Islet of Langerhans (tissue), 1 donor: Measurements from ENCODE around the gene HDAC4.

Experiments used
- FAIRE-seq: peaks from one replicate; lab custom pipeline; 2011; peaks lifted over from hg19 to GRCh38; lab: Jason Lieb, UNC

The HDAC4 gene

GRCh38 chr2:239307921-239308613 is 92.8 kb downstream of the HDAC4 start:
- no peak for FAIRE-seq

DNA sequence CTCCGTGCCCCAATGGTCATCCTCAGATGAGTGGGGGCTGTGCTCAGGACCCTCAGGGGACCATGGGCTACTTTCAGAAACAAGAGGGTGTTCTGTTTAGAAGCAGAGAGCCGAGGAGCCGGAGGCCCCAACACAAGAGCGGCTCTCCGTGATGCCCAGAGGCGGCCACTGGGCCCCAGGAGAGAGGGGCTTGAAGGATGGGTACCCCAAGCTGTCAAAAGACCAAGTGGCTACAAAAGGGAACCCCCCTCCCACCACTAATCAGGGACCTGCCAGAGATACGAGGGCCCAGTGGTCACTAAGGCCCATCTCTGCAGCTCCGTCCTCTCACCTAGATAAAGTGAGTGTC is 93.6 kb downstream of the HDAC4 start:
- FAIRE-seq = no peak

DNA sequence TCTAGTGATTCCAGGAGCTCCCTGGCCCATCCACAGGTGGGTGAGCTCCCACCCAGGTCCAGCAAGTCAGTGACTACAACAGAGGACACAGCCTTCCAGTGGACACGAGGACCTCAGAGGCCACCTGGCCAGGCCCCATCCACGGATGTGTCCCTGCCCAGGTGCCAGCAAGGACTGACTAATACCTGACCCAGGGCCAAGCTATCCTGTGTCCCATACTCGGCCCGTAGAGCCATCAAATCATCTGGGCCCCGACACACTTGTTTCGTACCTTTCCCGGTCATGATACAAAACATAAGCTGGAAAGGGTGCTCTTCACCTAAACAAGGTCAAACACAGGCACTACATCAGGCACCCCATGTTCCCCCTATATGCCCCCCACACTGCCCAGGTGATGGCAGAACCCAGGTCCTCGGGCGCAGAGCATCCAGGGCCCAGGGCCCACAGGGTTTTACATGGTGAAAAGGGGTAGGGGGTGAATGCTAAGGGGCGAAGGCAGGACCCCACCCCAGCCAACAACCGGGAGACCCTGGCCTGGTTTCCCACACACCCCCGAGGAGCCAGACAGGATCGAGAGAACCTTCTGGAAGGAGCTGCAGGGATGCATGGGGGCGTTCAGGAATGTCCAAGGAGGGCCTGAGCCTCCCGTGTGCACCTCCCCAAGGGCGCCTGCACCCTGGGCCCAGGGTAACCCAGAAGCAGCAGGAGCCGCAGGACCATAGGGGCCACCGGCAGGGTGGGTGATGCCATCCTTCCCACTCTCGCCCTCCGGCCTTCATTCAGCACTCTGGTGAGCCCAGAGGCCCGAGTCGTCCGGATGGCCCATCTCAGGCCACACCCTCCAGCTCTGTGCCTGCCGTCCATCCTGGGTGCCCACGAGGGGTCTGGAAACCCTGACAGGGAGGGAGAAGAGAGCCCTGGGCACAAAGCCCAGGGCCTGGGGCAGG is 94.3 kb downstream of the HDAC4 start:
- no peak for FAIRE-seq

GRCh38 chr2:239305771-239306170 is 95.0 kb downstream of the HDAC4 start:
- FAIRE-seq = no peak

- no peak for FAIRE-seq
Measured at GRCh38 chr2:239305222-239305575, 95.6 kb downstream of the HDAC4 start.

DNA sequence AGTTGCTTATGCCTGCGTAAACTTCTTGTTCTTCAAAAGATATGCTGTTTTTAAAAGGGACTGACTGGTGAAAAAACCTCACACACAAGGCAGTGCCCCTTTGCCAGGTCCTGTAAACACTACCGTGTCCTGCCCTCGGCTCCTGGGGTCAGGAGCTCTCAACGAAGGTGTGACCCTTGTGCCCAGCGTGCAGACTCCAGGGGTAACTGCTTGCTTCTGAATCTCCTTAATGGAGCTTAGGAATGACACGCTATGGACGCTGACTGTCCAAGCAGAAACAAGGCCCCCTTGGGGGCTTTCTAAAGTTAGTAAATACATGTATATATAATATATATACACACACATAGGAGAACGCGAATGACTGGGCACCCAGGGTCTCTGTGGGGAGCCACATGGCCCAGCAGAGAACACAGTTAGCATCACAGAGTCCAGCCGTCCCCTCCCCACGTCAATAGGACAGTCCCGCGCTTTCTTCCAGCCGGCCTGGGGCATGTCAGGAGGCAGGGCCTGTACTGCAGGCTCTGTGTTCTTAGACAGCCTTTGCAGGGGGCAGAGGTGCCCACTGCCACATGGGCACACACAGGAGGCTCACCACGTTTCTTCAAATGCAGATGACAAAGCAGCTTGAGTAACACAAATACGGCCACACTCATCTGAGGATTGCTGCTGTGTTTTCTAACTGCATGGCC is 96.1 kb downstream of the HDAC4 start:
- FAIRE-seq = no peak

- no peak for FAIRE-seq
Measured at GRCh38 chr2:239303711-239304532, 96.9 kb downstream of the HDAC4 start.

- FAIRE-seq = no peak
Measured at GRCh38 chr2:239302808-239303557, 97.8 kb downstream of the HDAC4 start.

DNA sequence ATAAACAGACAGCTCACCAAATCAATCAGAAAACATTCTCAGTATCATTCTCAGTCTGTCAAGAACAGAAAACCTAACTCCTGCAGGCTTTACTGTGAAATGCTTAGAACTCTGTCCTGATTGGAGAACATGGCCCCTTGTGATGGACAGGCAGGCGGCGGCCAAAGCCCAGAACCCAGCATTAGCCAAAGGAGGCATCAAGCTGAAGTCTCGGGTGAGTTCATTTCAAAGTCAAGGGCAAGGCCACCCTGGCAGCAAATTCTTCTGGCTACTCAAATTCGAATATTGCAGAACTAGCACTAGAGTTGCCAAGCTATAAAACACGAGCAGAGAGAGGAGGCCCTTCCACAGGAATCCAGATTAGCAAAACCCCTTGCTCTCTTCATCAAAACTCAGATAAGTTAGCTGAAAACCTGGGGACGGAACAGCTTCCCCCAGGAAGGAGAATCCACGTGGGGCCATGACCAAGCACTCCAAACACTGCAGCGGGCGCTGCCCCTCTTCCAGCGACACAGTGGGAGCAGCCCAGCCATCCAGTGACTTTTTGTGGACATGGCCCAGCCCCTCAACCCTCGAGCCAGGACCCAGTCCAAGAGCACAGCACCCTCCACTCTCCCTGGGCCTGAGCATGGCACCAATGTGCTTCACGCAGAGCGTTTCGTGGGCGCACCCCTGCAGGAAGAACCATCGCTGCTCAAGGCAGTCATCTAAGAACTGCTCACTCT is 98.6 kb downstream of the HDAC4 start:
- no peak for FAIRE-seq

DNA sequence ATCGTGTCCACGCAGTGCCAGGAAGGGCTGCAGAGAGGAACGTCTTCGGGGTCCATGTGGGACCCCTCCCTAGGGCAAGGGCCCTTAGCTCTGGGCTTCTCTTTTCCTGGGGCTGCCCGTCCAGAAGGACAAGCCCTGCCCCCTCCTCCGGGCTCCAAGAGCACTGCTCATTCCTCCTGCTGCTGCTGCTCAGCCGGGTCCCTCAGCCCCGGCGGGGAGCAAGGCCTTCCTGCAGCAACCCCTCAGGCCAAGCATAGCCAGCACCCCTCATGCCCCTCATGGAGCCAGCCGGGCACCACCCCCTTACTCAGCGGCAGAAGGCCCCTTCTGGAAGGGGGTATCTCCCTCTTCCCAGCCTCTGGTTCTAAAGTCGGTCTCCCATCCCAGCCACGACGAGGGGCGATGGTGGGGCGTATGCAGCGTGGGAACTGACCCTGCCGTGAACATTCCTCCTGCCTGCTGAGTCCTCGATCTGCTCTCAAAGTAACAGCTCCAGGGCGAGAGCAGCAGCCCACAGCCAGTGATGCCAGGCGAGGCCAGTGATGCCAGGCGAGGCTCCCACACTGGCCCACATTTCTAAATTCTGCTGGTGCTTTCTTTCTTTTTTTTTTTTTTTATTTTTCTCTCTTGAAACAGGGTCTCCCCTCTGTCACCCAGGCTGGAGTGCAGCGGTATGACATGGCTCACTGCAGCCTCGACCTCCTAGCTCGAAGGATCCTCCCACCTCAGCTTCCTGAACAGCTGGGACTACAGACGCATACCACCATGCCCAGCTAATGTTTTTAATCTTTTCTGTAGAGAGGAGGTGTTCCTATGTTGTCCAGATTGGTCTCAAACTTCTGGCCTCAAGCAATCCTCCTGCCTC is 99.7 kb downstream of the HDAC4 start:
- no peak for FAIRE-seq

DNA sequence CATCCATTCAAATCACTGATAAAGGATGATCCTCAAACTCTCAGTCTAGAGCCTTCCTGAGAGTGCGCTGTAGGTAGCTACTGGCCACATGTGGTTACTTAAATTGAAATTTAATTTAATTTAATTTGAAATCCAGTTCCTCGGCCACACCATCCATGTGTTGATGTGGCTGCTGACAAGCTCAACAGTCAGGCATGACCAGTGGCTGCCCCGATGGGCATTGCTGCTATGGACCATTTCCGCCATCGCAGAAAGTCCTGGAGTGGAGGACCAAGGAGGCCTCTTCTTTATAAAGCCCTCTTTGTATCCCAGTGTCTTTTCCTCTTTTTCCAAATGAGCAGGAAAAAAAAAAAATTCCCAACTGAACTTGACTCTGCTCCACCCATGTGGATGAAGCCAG is 100.6 kb downstream of the HDAC4 start:
- no peak for FAIRE-seq

GRCh38 chr2:239299218-239299939 is 101.4 kb downstream of the HDAC4 start:
- FAIRE-seq = peak; percentile 92

GRCh38 chr2:239298116-239298804 is 102.6 kb downstream of the HDAC4 start:
- FAIRE-seq = no peak

DNA sequence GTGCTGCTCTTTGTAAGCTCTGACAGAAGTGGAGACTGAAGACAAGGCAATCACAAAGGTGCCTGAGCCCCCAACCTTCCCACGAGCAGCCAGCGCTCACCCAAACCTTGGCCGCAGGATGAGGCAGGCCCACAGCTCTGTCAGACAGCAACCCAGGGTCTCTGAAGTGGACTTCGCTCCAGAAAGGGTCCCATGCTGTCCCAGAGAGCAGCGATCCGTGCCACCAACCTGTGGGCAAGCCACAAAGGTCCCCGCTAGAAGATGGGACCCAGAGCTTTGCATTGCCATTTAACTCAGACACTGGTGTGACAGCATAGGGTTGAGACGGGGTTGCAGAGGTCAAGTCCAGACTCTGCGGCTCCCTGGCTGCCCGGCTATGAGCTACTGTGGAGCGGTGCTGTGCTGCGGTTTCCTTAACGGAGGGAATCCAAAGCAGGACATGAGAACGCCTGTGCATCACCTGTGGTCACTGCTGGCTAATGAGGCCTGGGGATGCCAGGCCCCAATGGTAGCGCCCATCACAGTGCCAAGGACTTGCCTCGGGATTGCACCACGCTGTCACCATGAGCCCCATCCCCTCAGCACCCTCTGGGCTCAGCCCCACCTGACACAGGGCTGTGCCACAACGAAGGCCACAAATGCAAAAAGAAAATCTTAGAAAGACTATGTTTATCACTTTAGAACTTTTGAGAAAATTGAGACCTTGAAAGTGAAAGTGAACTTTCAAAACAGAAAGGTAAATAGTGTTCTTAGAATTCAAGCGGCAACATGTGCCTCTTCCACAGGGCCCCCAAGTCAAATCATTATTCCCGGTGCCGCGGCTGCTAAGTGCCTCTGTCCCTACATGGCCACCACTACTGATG is 103.4 kb downstream of the HDAC4 start:
- no peak for FAIRE-seq

DNA sequence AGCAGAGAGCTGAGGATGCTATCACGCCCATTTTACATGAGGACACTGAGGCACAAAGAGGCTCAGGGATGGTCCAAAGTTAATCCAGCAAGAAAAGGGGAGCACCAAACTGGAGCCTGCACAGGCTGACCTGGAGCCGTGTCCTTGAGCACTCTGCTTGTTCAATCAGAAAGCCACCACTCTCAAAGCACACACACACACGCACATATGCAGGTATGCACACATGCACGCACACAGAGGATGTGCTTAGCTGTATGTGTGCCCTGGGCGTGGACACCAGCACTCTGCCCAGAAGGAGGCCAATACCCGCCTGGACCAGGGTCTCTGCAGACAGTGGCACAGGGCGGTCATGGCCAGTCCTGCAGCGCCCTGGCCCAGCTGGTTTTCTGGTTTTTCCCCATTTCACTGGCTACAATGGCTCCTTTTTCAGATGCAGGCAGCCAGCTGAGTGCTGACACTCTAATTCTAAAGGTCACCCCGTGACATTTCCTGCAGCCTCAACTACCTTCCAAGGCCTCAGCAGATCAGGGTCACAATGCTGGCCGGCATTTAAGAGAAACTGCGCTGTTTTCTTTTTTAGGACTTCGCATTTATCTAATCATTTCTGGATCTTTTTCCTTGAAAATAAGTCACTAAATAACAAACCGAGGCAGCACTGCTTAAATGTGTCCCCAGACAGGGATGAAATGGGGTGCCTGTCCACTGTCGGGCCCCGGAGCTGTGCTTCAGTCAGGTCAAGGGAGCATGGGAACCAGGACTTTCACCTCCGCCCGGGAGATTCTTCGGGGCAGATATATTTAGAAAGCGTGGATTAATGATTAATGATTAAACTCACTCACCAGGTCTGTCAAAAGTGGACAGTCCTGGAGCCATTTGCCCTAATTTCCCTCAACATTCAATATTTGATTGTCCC is 104.5 kb downstream of the HDAC4 start:
- FAIRE-seq = no peak

DNA sequence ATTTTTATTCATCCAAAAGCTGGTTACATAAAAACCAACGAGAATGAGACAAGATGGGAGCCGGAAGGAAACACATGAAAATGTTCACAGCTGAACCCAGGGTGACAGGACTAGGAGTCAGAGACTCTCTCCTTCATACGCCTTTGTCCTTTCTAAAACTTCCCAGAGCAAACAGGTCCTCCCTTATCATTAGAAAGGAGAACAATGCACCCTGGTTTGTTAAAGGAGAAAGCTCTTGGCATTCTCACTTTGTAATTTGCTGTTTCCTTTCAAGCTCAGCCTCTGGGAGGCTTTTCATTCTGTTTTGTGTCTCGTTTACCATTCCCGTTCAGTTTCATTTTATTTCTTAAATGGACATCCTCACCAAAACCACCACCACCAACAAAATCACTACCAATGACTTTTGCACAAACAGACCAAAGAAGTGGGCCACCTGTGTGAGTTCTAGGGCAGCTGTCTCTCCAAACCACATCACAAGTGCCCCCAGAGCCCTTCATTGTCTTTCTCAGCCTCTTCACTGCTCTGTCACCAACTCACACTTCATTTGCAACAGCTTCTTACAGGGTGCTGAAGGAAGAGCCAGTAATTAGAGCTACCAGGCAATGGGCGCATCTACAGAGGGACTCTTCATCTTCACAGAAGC is 105.3 kb downstream of the HDAC4 start:
- FAIRE-seq = no peak
